ENCODE data around the gene TRPV3. TPM values are rescaled to one million over a fixed set of nuclear protein-coding genes. Genes with fewer than 3 reads are reported as not detected.
"Not testable (repeated sequence)": the region's sequence is repeated elsewhere in the genome, so short reads cannot be mapped to it uniquely, and the experiment has no call there.

The TRPV3 gene
- total RNA-seq, 2 experiments from 2014 or later: 0.47 to 0.64 TPM

- DNase-seq: no peak
- H3K36me3 Mint-ChIP-seq: no peaks in the 10 kb centered on the region
- H3K4me1 Mint-ChIP-seq: no peaks in the 10 kb centered on the region
- H3K4me3 Mint-ChIP-seq: no peak overlapping the region
- no peak overlapping the region for H3K27ac Mint-ChIP-seq
- H3K9me3 Mint-ChIP-seq: no peaks in the 10 kb centered on the region
- no peaks in the 10 kb centered on the region for H3K27me3 Mint-ChIP-seq
Observed at GRCh38 chr17:3503285-3503684, 54.3 kb downstream of the TRPV3 start.

- no peaks in the 10 kb centered on the region for H3K27me3 Mint-ChIP-seq
- H3K27ac Mint-ChIP-seq: no peak overlapping the region
- DNase-seq: no peak
- no peaks in the 10 kb centered on the region for H3K4me1 Mint-ChIP-seq
- H3K4me3 Mint-ChIP-seq: no peak overlapping the region
- H3K36me3 Mint-ChIP-seq: no peaks in the 10 kb centered on the region
- H3K9me3 Mint-ChIP-seq: no peaks in the 10 kb centered on the region
Observed at GRCh38 chr17:3502466-3502865, 55.1 kb downstream of the TRPV3 start.

- Mint-ChIP-seq H3K4me3 (no peak overlapping the region), H3K4me1 (no peaks in the 10 kb centered on the region), H3K36me3 (no peaks in the 10 kb centered on the region), H3K9me3 (no peaks in the 10 kb centered on the region), H3K27me3 (no peaks in the 10 kb centered on the region), H3K27ac (no peak overlapping the region)
- DNase-seq: no peak
Observed at GRCh38 chr17:3501344-3501743, 56.3 kb downstream of the TRPV3 start.

DNA sequence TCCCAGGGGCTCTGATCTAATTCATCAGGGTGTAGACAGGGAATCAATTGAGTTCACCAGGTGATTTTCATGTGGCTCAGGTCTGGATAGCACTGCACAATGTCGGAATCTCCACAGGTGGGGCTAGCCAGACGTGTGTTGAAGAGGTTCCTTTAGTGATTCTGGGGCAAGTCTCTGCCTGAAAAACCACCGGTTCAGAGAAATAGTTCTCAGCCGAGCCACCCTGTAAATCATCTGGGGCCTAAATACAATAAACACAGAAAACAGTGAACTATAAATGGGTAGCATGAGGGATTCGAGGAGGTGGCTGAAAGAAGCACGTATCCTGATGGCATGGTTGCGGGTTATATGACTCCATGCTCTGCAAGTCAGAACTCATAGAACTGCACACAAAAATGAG is 60.5 kb downstream of the TRPV3 start:
- Mint-ChIP-seq H3K36me3 (no peaks in the 10 kb centered on the region), H3K4me1 (no peaks in the 10 kb centered on the region), H3K27ac (no peak overlapping the region), H3K9me3 (no peaks in the 10 kb centered on the region), H3K4me3 (no peak overlapping the region), H3K27me3 (no peaks in the 10 kb centered on the region)
- no peak for DNase-seq

GRCh38 chr17:3485481-3486068 is 72.0 kb downstream of the TRPV3 start:
- Mint-ChIP-seq H3K4me1 (no peaks in the 10 kb centered on the region), H3K27ac (no peak overlapping the region), H3K27me3 (peaks cover 28% of the 10 kb centered on the region), H3K36me3 (no peaks in the 10 kb centered on the region), H3K9me3 (no peaks in the 10 kb centered on the region), H3K4me3 (no peak overlapping the region)
- DNase-seq: no peak

DNA sequence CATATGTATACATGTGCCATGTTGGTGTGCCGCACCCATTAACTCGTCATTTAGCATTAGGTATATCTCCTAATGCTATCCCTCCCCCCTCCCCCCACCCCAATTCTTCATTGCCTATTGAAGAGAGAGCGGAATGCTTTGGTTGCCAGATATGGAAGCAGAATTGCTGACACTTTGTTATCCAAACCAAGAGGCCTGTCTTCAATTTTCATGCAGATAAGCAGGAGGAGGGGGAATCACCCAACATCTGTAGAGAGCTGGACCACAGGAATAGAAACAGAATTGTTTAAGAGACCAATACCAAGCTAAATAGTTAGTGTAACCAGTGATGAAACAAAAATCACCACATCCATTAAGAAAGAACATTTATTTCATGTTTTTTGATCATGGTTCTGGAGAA is 74.8 kb downstream of the TRPV3 start:
- H3K9me3 Mint-ChIP-seq: no peaks in the 10 kb centered on the region
- no peak overlapping the region for H3K4me3 Mint-ChIP-seq
- DNase-seq: no peak
- H3K27me3 Mint-ChIP-seq: peaks cover 17% of the 10 kb centered on the region
- no peak overlapping the region for H3K27ac Mint-ChIP-seq
- no peaks in the 10 kb centered on the region for H3K36me3 Mint-ChIP-seq
- H3K4me1 Mint-ChIP-seq: no peaks in the 10 kb centered on the region

- no peak for DNase-seq
- H3K27me3 Mint-ChIP-seq: peaks cover 7% of the 10 kb centered on the region
- H3K27ac Mint-ChIP-seq: no peak overlapping the region
- no peaks in the 10 kb centered on the region for H3K9me3 Mint-ChIP-seq
- no peaks in the 10 kb centered on the region for H3K36me3 Mint-ChIP-seq
- peaks cover 3% of the 10 kb centered on the region for H3K4me1 Mint-ChIP-seq
- no peak overlapping the region for H3K4me3 Mint-ChIP-seq
Observed at GRCh38 chr17:3479988-3480387, 77.6 kb downstream of the TRPV3 start.

DNA sequence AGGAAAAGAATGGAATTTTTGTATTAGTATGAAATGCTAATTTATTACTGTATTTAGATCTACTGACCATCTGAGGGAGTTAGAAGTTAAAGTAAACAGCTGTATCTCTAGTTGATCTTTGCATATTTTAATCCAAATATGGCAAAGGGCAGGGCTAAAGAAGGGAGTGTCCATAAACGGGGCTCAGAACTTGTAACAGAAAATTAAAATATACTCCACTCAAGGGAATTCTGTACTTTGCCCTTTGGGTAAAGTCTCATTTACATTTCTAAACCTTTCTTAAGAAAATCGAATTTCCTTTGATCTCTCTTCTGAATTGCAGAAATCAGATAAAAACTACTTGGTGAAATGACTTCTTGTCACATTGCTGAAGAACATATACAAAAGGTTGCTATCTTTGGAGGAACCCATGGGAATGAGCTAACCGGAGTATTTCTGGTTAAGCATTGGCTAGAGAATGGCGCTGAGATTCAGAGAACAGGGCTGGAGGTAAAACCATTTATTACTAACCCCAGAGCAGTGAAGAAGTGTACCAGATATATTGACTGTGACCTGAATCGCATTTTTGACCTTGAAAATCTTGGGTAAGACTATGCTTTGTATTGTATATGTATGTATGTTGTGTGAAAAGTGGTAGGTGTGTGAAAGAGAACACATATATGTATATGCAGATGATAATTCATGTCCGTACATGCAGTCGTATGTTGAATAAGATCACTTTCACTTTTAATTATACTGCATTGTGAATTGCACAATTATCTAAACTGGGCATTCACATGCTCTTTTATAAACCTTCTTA is 81.6 kb downstream of the TRPV3 start, which contains the start of gene ASPA:
ASPA (plus strand) TSS at position 186 of the 799 bp plus-strand sequence; CDS start at position 349, 163 bp downstream.
- peaks cover 3% of the 10 kb centered on the region for H3K4me1 Mint-ChIP-seq
- no peak within 1 kb of the TSS for H3K27ac Mint-ChIP-seq
- H3K4me3 Mint-ChIP-seq: peak within 1 kb of the TSS; percentile 14
- peaks cover 4% of the 10 kb centered on the region for H3K27me3 Mint-ChIP-seq
- DNase-seq: no peak
- no peaks in the 10 kb centered on the region for H3K9me3 Mint-ChIP-seq
- H3K36me3 Mint-ChIP-seq: no peaks in the 10 kb centered on the region

DNA sequence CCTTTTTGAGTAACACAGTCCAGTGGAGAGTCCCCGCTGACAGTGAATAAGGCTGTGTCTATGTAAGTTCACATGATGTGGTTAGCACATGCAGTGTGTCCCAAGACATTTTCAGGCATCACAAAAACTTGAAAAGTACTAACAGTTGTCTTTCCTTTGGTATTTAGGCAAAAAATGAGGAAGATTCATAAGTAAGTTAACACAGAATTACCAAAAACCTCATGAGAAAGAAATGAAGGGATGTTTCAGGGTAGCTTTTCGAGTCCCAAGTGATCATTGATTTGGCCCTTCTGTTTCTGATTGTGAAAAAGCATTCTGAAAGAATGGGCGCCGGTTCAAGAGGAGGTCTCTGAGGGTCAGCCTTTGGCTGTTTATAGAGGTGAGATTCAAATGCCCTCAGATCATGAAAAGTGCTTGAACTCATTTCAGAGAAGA is 82.3 kb downstream of the TRPV3 start:
- no peaks in the 10 kb centered on the region for H3K27me3 Mint-ChIP-seq
- no peak overlapping the region for H3K27ac Mint-ChIP-seq
- DNase-seq: no peak
- peaks cover 3% of the 10 kb centered on the region for H3K4me1 Mint-ChIP-seq
- no peaks in the 10 kb centered on the region for H3K9me3 Mint-ChIP-seq
- H3K4me3 Mint-ChIP-seq: no peak overlapping the region
- no peaks in the 10 kb centered on the region for H3K36me3 Mint-ChIP-seq

- no peak overlapping the region for H3K4me3 Mint-ChIP-seq
- H3K27ac Mint-ChIP-seq: no peak overlapping the region
- peaks cover 3% of the 10 kb centered on the region for H3K4me1 Mint-ChIP-seq
- no peaks in the 10 kb centered on the region for H3K27me3 Mint-ChIP-seq
- no peaks in the 10 kb centered on the region for H3K36me3 Mint-ChIP-seq
- no peak for DNase-seq
- H3K9me3 Mint-ChIP-seq: no peaks in the 10 kb centered on the region
Observed at GRCh38 chr17:3474212-3474611, 83.4 kb downstream of the TRPV3 start.

DNA sequence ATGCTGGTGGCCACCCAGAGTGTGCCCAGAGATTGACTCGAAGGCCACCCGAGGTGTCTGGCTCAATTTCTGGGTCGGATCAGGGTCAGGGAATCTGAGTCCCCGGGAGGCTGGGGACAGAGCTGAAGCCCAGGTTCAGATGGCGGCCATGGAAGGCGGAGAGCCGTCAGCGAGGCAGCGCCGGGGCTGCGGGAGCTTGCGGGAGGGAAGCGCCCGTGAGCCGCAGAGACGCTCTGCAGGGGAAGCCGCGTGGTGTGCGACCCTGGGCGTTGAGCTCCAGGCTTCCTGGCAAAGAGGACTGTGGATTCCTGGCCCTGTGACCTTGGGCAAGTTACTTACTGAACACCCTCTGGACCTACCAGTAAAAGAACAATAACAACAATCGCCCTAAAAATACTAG is 85.5 kb downstream of the TRPV3 start:
- no peak for DNase-seq
- Mint-ChIP-seq H3K4me3 (no peak overlapping the region), H3K27ac (no peak overlapping the region), H3K9me3 (no peaks in the 10 kb centered on the region), H3K36me3 (no peaks in the 10 kb centered on the region), H3K27me3 (no peaks in the 10 kb centered on the region), H3K4me1 (peaks cover 3% of the 10 kb centered on the region)

DNA sequence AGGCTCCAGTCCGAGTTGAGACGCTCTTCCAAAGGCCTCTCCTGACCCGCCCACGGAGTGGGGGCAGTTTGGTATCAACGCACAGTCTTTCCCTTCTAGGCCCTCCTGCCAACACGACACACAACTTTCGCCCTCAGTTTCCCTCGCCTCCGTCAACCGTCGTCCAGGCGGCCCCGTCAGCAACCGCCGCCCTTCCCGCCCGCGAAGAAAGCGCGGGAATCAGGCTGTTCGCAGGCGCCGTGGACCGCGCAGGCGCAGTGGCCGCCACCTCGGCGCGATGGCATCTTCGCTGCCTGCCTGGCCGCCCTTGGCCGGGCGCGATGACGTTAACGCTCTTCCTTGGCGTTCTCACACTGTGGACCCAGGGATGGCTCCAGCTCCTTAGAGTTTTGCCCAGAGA is 86.0 kb downstream of the TRPV3 start, which contains the start of gene SPATA22:
SPATA22 (minus strand) TSS at position 221 of the 400 bp plus-strand sequence. CDS start 2,494 bp downstream, outside the sequence.
- no peaks in the 10 kb centered on the region for H3K27me3 Mint-ChIP-seq
- H3K4me3 Mint-ChIP-seq: no peak within 1 kb of the TSS
- H3K36me3 Mint-ChIP-seq: no peaks in the 10 kb centered on the region

DNA sequence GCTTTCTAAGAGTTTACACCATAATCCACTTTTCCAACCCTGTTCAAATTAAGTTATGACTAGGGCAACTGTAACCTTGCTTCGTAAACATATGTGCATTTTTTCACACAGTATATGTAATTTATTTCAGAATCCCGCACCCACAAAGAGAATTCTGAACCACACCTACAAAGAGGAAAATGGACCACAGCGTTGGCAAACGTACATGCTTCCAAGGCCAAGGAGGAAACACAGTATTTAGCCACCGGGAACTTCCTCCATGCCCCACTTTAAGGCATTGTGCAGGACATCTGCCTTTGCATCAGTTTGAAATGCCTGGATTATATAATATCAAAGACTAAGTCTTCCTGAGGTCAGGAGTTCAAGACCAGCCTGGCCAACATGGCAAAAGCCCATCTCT is 88.1 kb downstream of the TRPV3 start:
- Mint-ChIP-seq H3K9me3 (no peaks in the 10 kb centered on the region), H3K4me3 (no peak overlapping the region), H3K27ac (no peak overlapping the region), H3K4me1 (no peaks in the 10 kb centered on the region), H3K27me3 (no peaks in the 10 kb centered on the region), H3K36me3 (no peaks in the 10 kb centered on the region)
- no peak for DNase-seq

More for the DNA sequence above, 86.0 kb downstream of the TRPV3 start, which contains the start of gene SPATA22:
- DNase-seq: no peak
- Mint-ChIP-seq H3K9me3 (no peaks in the 10 kb centered on the region), H3K4me1 (peaks cover 3% of the 10 kb centered on the region), H3K27ac (no peak within 1 kb of the TSS)

- H3K27me3 Mint-ChIP-seq, H3K36me3 Mint-ChIP-seq: not testable (repeated sequence)
Observed at GRCh38 chr17:3466355-3466754, 91.3 kb downstream of the TRPV3 start.

More at GRCh38 chr17:3466355-3466754, 91.3 kb downstream of the TRPV3 start:
- H3K4me1 Mint-ChIP-seq, DNase-seq, H3K27ac Mint-ChIP-seq, H3K4me3 Mint-ChIP-seq, H3K9me3 Mint-ChIP-seq: not testable (repeated sequence)
